Activated CD4-positive, alpha-beta T cell treated with anti-CD3 and anti-CD28 coated beads, Interleukin-2, amount 50 U/mL, for 1 hour (primary cell): ENCODE data around the gene GNG14.
A peak's percentile ranks its signal among the peaks of the same experiment; 100 is the strongest.
"Not testable (repeated sequence)": the region's sequence is repeated elsewhere in the genome, so short reads cannot be mapped to it uniquely, and the experiment has no call there.

ENCODE experiments used
- DNase-seq: peaks from one replicate; pipeline ENCODE4 v3.0.0-alpha.2; 2020

GNG14 gene

DNA sequence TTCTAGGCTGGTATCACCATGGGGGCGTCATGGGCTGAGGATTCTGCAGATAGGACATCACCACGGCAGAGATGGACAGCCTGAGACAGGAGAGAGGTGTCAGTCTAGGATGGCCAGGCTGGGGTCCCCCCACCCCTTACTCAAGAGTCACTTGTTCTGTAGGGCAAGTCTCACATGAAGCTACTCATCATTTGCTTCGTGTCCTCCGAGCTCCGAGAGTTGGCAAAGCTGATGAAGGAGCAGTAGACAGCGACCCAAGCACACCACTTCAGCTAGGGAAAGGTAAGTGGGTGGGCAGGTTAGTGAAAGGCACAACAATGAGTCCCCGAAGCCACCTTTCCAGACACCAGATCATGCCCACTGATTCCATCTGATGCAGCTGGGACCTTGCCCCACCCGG, 19.5 kb upstream of the GNG14 start:
- DNase-seq = no peak

DNA sequence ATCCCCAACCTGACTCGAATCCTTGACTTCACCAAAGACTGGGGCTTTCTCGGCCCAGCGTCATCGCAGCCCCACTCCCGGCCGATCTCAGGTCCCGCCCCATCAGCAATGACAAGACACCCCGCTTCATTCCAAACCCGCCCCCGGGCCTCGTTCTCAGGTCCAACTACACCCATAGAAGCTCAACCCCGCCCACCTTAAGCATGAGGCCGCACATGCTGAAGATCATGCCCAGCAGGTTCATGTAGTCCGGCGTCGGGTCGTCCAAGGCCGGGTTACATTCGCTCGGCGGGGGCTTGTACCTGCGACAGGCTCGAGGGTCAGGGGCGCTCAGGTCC, 18.9 kb upstream of the GNG14 start:
- peak; percentile 71 for DNase-seq

DNA sequence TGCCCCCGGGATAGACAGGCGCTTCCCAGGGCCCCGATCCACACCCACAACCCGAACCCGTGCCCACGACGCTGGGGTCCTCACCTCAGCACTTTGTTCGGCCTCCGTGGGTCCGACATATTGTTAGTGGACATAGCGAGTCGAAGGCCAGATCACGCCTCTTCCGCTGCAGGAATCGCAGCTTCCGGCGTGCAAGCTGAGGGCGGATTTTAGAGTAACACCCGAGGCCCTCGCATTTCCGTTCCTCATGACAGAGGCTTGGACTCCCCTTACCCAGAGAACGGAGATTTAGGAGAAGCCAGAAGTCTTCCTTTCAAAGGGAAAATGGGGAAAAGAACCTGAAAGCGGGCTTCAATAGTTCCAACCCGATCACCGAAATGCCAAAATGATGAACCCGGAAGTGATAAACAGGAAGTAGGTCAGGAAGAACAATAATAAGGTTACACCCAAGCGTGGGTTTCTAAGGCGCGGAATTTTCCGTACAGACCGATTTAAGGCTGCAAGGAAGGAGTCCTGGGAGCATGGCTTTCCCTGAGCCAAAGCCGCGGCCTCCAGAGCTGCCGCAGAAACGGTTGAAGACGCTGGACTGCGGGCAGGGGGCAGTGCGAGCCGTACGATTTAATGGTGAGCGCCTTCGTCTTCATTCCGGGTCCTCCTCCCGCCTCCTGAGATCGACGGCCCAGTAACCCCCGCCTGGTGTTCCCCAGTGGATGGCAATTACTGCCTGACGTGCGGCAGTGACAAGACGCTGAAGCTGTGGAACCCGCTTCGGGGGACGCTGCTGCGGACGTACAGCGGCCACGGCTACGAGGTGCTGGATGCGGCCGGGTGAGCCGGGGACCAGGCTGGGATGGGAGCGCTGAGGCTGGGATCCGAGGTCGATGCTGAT, 18.3 kb upstream of the GNG14 start:
- peak; percentile 70 for DNase-seq

DNA sequence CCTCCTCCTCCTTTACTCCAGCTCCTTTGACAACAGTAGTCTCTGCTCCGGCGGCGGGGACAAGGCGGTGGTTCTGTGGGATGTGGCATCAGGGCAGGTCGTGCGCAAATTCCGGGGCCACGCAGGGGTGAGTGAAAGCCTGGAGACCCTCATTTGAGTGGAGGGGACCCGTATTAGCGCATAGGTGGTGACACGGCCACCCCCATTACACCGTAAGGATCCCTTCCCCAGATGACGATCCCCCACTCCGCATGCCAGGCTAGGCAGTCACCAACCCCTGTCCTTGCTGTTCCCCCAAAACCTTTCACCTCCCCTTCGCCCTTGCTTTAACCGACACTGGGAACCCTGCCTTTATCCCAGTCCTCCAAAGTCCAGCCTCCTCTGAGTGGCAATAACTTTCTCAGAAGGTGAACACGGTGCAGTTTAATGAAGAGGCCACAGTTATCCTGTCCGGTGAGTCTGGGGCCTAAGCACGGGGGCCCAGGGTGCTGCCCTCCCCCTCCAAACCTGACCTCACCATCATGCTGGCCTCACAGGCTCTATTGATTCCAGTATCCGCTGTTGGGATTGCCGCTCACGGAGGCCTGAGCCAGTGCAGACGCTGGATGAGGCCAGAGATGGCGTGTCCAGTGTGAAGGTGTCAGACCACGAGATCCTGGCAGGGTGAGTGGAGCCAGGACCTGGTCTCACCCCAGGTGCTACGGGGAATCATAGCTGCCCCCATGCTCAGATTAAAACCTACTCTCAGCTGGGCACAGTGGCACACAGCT, 17.5 kb upstream of the GNG14 start:
- DNase-seq = no peak

DNA sequence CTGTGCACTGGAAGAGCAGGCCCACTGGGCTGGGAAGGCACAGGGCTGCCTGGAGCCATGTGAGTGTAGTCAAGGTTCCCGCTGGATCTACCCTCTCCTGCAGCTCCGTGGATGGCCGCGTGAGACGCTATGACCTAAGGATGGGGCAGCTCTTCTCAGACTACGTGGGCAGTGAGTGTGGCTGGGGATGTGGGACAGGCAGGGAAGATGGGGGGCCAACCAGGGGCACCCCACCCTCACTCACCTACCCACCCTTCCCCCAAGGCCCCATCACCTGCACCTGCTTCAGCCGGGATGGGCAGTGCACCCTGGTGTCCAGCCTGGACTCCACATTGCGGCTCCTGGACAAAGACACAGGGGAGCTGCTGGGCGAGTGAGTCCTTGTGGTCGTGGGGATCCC, 15.1 kb upstream of the GNG14 start:
- DNase-seq = no peak

DNA sequence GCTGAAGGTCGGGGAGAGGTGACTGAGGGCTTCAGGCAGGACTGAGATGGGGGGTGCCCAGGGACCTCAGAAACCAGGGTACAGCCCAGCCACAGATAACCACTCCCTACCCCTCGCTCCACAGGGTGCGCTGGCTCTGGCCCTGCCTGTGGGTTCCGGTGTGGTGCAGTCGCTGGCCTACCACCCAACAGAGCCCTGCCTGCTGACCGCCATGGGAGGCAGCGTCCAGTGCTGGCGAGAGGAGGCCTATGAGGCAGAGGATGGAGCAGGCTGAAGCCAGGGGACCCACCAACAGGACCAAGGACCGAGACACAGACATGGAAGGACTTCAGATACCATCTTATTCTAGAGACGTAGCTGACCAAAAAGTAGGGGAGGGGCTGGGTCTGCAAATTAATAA, 12.4 kb upstream of the GNG14 start:
- no peak for DNase-seq

DNA sequence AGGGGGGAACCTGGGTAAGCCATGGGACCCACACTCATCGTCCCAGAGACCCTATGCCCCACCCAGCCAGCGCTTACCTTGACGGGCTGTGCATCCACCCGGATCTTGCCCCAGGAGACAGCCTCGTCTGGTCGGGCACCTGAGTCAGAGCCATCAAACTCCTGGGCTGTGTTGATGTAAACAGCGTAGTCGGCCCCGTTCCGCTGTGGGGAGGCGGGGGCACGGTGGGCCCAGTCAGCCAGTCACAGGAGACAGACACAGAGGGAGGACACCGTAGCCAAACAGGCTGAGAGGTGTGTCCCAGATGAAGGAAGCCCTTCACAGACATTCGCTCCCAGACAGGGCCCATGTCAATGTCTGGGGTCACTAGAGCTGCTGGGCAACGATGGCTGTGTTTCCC, 11.9 kb upstream of the GNG14 start:
- DNase-seq = no peak

DNA sequence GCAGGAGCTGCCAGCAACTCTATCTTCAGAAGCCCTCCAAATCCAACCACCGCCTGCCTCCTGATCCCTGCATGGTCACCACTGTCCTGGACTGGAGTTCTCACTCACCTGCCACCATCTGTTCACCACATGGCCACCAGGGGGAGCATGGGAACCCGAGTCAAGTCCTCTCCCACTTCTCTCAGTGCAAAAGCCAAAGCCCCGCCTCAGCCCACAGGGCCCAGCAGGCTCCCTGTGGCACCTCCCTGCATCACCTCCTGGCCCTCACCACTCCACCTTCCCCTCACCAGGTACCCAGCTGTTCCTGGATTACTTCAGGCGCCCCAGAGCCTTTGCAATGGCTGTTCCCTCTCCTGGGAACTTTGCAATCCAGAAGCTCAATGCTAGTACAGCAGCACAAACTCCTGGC, 11.4 kb upstream of the GNG14 start:
- peak; percentile 86 for DNase-seq

DNA sequence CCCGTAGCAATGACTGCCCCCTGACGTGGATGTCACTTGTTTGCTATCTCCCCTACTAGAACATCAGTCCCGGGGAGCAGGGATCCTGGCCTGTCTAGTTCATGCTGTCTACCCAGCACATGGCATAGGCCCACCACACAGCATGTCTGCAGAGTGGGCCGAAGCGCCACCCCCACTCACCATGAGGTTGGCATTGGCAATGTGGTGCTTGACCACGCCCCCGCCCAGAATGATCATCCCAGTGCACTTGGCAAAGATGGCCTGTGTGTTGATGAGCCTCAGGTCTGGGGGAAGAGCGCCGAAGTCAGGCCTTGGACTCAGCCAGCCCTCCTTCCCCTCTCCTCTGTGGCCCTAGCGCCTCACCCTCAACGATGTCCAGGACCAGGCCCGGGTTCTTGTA, 10.9 kb upstream of the GNG14 start:
- DNase-seq = no peak

DNA sequence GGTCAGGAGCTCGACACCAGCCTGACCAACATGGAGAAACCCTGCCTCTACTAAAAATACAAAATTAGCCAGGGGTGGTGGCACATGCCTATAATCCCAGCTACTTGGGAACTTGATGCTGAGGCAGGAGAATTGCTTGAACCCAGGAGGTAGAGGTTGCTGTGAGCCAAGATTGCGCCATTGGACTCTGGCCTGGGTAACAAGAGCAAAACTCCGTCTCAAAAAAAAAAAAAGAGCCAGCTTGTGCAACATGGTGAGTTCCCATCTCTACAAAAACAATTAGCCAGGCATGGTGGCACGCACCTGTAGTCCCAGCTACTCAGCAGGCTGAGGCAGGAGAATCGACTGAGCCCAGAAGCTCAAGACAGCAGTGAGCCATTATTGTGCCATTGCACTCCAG, 9.8 kb upstream of the GNG14 start:
- DNase-seq = not testable (repeated sequence)

DNA sequence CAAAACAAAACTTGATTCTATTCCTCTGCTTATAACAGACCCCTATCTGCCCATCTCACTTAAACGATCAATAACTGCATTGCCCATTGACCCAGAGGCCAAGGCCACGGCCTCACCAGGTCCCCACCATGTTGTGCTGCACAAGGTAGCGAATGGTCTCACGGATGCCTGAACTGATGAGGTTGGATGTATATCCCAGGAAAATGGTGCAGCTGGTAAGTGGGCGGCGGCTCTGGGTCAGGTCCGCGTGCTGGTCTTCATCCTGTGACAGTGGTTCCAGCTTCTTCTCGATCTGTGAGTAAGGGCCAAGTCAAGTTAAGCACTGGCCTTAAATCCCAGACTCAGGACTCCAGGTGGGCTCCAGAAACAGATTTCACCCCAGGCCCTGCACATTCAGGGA, 7.8 kb upstream of the GNG14 start:
- no peak for DNase-seq

DNA sequence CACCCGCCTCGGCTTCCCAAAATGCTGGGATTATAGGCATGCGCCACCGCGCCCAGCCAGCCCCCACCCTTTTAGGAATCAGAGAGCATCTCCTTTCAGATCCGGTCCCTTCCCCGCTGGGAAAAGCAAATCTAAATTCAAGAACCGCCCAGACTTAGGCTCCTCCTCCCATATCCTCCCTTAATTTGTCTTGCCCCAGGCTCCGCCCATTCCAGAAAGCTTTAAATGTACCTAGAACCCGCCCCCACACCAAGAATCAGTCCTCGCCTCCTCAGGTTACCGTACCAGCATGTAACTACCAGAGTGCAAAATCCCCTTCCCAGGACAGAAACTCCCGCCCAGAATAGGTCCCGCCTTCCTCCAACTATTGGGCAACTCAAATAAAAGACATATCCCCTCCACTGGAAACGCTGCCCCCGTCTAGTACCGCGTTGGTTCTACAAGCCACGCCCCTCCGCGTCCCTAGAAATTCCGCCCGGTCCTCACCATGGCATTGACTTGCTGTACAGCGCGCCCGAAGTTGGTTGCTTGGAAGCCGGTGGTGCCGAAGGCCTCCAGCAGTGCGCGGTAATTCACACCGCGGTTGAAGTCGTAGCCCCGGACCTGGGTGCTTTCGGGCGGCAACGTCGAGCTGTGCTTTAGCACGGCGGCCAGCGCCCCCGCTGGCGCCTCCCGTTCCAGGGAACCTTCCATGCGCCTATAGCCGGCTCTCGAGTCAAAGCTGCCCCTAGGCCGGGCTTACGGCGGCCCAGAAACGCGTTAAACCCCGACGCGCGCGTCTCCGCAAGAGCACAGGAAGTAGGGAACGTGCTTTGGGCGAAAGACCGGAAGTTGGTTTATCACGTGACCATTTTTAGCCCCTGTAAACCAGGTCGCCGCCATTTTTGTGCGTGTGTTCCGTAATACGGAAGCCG, 6.5 kb upstream of the GNG14 start, which contains the start of gene DHPS:
TSS of gene DHPS (minus strand) at position 807 of the 914 bp plus-strand sequence. CDS start at position 693, 114 bp downstream.
- DNase-seq = peak; percentile 85

DNA sequence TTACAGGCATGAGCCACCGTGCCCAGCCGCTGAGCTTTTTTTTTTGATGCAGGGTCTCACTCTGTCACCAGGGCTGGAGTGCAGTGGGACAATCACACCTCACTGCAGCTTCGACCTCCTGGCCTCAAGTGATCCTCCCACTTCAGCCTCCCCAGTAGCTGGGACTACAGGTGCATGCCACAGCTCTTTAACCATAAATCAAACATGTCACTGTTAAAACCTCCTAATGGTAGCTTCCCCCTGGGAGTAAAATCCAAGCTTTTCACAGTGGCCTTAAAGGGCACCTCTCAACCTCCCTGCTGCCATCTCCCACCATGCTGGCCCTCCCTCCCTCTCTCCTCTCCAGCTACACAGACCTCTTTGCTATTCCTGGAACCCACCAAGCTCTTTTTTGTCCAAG, 2.0 kb upstream of the GNG14 start:
- DNase-seq = no peak

DNA sequence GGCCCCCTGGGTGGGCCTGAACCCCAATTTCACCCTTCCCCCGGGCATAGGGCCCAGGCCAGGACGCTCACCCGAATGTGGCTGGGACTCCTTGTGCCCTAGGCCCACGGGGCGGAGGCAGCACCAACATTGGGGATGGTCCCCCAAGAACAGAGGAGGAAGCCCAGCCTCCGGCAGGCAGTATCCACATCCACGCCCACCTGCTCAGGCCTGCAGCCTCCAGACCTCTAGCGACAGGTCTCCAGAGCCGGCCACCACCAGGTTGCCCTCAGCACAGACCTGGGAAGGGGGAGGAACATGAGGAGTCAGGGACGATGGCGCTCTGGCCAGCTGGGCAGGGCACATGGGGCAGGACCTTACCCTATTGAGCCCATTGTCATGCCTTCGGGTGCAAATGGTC, 1.2 kb downstream of the GNG14 start:
- no peak for DNase-seq

DNA sequence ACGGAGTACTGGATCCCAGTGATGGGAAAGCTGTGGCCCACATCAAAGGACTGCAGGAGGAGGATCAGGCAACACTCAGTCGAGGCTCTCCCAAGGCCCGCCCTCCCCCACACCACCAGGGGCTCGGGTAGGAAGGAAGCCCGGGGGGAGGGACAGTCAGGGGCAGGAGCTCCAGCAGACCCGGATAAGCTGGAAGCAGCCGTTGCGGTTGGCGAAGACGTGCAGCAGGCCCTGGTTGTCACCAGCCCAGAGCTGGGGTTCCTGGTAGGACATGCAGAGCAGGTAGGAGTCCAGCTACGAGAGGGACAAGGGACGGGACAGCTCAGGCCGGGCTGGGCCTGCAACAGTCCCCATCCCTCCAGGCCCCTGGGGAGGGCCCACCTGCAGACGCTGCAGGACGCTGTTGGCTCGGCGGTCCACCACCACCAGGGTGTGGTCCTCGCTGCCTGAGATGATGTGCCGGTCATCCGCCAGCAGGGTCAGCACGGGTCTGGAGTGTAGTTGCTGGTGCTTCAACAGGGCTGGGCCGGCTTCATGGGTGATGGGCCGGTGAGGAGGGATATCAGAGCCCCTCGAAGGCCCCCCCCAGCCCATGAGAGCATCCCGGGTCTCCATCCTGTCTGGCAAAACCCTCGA, 1.9 kb downstream of the GNG14 start:
- DNase-seq = no peak

DNA sequence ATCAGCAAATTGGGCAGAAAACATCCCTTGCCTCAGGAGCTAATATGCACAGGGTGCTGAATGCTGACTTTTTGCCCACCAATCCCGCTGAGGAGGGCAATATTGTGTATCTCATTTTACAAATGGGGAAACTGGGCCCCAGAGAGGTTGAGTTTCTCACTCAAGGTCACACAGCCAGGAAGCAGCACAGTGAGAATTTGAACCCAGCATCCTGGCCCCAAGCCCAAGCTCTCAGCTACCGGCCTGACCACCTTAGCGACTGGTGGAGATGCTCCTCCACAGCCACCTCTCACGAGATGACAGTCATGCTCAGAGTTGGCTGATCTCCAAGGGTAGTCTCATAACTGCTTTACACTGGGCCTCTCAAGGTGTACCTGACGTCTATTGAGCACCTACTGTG, 5.2 kb downstream of the GNG14 start:
- DNase-seq = no peak

DNA sequence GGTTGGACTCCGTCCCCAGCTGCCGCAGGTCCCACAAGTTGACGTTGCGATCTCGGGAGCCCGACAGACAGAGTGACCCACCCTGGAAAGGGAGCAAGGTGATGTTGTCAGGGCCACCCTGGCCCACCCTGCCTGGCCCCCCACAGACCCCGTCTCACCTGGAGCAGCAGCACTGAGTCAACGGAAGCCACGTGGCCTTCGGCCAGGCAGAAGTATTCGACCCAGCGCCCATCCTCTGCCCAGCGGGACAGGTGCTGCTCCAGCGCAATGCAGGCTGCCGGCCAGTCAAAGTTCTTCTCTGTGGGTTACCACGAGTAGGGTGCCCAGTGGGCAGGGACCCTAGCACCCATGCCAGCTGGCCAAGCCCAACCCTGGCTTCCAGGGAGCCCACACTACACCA, 6.8 kb downstream of the GNG14 start:
- DNase-seq = no peak

DNA sequence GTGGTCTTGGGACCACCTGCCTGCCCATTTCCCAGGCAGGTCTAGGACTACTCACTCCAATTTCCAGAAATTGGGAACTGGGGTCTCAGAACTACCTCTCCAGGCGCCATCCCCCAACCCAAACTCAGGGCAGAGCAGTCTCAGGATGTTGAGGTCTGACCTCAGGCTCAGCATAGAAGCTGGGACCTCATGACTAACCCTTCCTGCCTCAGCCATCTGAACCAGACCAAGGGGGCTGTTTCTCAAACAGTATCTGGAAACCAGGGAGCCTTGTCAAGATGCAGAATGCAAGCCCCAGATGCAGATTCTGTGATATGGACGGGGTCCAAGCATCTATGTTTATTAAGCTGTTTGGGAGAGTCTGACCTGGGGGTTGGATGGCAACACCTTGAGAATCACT, 7.3 kb downstream of the GNG14 start:
- no peak for DNase-seq

DNA sequence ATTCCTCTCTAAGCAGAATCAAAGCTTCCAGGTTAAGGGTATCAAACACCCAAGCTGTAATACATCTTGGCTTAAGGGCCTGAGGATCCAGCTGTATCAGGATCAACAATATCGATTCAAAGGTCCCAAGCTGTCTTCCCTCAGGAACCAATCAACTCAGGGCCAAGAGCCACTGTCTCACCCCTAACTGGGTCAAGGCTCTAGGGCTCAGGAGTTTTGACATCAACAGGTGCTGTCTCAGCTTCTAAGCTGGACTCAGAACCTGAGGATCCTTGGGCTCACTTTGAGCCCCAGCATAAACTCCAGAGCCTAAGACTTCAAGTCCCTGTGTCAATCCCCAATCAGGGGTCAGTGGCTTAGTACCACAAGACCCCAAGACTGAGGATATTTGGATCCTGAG, 7.7 kb downstream of the GNG14 start:
- DNase-seq = no peak

DNA sequence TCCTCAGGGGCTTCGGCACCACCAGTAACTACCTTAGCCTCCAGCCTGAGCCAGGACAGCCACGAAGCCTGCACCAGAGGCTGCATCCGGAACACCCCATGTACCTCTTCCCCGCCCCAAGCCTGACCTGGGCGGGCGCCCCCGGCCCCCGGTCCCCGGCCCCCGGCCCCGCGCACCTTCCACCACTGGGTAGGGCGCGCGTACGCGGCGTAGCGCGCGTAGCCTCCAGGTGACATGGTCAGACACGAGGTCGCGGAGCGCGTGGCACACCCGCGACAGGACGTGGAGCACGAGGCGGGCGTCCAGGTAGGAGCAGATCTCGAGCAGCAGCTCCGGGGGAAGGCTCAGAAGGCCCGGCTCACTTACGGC, 8.2 kb downstream of the GNG14 start:
- DNase-seq = peak; percentile 10

DNA sequence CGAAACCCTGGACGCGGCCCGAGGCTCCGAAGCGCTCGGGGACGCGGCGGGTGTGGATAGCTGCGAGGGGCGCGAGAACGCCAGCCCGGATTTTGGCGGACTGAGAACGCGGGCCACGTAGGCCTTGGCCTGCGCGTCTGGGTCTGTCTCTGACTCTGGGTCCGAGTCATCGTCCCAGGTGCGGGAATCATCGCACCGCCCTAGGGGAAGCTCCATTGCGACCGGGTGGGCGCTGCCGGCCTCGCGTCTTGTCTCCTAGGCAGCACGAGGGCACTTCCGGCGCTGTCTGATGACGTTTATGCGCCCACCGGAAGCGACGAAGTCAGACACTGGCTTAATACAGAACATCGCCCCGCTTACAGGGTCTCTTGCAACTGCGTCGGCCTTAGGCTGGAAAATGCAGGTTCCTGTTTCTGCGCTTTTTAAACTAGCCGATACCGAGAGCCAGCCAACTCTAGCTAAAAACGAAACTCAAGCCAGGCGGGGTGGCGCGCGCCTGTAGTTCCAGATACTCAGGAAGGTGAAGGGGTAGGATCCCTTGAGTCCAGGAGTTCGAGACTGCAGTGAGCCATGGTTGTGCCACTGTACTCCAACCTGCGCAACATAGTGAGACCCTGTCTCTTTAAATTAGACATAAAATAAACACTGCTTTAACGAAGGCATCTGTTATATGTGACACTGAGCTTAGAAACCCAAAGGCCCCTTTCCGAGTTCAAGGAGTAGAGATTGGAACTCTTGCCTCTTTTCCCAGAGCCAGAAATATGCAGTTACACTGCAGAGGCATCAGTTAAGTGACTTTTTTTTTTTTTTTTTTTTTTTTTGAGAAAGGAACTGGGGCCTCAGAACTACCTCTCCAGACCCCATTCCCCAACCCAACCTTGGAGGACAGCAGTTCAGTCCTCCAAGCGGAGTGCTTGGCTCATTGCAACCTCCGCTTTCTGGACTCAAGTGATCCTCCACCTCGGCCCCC, 8.9 kb downstream of the GNG14 start, which contains the start of gene FBXW9:
TSS of gene FBXW9 (minus strand) at position 266 of the 970 bp plus-strand sequence. CDS start at position 216, 50 bp downstream.
- peak; percentile 98 for DNase-seq
